ENCODE results near the gene DIS3L2.

The DIS3L2 gene, protein sequence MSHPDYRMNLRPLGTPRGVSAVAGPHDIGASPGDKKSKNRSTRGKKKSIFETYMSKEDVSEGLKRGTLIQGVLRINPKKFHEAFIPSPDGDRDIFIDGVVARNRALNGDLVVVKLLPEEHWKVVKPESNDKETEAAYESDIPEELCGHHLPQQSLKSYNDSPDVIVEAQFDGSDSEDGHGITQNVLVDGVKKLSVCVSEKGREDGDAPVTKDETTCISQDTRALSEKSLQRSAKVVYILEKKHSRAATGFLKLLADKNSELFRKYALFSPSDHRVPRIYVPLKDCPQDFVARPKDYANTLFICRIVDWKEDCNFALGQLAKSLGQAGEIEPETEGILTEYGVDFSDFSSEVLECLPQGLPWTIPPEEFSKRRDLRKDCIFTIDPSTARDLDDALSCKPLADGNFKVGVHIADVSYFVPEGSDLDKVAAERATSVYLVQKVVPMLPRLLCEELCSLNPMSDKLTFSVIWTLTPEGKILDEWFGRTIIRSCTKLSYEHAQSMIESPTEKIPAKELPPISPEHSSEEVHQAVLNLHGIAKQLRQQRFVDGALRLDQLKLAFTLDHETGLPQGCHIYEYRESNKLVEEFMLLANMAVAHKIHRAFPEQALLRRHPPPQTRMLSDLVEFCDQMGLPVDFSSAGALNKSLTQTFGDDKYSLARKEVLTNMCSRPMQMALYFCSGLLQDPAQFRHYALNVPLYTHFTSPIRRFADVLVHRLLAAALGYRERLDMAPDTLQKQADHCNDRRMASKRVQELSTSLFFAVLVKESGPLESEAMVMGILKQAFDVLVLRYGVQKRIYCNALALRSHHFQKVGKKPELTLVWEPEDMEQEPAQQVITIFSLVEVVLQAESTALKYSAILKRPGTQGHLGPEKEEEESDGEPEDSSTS

DNA sequence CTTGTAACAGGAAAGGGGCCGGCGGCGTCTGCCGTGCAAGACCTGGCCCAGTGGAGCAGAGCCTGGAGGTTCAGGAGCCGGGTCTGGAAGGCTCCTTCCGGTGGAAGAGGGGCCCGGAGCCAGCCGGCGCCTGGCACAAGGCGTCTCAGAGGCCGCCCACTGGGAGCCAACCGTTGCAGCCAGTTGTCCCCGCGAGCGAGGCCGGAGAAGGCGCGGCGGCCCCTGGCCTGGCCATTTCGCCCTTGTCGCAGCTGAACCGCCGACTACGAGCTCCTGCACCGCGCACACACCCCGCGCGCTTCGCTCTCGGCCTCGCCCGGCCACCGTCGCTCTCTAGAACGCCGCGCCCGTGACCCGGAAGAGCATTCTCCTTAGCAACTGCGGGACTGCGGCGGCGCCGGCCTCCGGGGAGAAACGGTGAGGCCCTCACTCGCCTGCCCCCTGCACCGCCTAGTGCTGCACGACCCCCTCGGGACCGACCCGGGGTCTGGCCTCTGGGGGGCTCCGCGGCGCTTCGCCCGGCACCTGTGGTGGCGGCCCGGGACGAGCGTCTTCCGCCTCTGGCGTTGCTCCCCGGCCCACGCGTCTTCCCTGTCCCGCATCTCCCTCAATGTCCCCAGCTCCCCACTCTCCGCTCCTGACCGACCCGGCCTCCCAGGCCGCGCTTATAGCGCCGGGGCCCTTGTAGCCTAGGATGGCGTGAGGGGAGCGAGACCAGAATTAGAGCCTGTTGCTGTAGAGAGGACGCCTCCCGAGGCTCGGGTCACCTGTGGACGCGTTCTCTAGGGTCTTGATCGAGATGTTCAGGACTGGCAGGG lies at the start of gene DIS3L2:
DIS3L2 (plus strand) TSS at position 365 of the 818 bp plus-strand sequence. CDS start 53,215 bp downstream, outside the sequence.
- FAIRE-seq, result no peak

DNA sequence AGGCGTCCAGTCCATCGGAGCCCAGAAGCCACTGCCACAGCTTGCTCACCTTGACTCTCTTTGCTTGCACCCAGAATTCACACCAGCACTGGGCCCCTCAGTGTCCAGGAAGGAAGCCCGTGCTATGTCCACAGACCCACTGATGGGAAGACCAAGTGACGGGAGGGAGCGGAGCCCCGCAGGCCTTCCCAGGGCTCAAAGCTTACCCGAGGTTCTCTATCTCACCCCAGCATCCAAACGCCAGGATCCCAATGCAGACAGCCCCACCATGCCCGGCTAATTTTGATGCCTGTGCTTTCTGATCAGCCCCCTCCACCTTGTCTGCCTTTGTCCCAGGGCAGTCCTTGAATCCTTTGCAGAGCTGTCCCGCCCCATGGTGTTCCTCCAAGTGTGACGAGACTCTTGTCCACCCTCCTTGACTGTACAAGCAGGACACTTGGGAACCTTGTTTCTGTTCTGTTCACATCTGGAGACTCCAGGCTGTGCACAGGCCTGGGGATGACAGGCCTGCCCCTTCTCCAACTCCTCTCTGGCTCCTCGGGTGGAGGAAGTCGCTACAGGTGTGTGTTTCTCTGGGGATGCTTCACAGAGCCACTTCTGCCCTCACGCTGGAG lies 47.3 kb upstream of the DIS3L2 start:
- no peak for FAIRE-seq

DNA sequence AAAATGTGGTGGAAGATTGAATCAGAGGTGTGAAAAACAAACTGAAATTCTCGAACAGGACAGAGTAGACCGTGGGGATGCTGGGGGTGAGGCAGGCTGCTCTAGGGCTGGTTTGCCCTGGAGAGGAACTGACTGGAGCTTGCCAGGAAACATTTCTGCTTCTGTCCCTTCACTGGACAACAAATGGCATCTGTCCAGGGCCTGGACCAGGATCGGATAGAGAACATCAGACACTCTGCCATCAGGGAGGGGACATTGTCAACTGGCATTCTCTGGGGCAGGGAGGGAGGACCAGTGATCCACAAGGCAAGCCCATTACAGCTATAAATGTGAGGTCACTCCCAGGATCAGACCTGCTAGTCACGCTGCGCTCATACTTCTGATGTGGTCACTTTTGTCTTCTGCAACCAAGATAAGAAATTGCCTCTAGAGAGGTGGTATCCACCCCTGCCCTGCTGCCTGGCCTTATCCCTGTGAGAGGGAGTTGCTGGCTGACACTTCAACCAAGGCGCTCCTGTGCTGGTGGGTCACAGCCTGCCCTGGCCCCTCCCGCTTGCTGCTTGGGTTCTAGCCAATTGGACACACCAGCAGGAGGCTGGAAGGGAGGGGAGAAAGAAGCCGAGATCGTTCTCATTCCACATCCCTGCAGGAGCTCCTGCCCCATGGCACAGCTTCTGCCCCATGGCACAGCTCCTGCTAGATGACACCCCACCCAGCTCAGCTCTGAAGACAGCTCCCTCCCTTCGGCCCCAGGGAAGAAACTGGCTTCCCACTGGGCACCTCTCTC lies 44.0 kb upstream of the DIS3L2 start:
- no peak for FAIRE-seq

DNA sequence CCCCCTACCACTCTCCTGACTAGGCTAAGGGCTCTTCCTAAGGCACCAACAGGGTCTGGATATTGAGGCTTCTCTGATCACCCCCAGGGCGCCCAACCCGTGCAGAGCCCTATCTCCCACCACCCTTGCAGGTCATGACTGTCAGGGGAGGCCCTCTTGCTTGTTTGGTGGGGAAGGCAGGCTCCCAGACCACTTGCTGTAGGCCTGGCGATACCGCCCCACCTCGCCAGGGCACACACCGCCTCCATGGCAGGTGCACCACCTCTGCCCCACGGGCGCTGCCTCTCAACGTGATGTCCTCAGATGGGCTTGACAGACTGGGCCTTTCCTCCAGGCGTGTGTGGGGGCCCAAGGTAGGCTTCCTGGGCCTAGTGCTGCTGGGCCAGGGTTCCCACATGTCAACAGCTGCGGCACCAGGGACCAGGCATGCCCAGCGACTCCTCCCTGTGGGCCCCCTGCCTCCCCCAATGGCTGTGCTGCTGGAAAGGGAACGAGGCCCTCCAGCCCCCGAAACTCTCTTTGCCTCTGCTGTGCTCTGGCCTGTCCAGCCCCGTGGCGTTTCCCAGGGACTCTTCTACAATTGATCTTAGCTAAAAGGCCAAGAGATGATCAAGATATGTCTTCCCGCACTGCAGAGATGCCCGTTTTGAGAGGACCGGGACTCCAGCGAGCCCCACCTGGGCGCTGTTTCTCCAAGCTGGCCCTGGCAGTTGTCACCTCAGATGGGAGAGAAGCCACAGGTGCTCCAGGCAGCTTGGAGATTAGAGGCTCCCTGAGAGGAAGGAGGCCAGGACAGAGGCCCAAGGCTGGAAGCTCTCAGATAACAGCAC lies 42.8 kb upstream of the DIS3L2 start:
- FAIRE-seq, result no peak

DNA sequence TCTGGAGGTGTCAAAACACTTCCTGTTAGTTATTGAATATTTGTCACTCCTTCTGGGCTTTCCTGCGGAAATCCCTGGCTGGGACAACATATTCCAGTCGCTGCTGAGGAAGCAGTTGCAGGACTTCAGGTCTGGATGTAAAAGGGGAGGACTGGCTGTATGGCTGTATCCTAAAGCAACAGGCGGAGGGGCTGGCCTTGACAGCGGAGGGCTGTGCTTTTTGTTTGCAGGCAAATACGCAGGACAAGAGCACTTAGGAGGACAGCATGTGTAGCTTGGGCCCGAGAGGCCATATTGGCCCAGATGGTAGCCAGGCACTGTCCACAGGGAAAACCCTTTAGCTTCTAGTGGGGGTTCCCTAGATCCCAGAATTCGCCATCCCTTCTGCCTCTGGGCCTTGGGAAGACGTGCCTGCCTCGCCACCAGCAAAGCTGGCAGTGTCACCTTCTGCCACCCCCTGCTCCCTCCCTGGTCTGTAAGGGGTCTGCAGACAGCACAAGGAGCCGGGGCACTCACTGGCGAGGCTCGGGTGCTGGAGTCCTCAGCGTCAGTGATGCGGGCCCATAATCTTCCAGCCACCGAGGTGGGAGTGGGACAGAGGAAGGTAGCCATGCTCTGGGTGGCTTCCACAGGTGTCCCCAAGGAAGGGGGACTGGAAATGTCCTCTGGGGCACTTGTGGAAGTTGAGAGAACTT lies 42.0 kb upstream of the DIS3L2 start:
- no peak for FAIRE-seq

DNA sequence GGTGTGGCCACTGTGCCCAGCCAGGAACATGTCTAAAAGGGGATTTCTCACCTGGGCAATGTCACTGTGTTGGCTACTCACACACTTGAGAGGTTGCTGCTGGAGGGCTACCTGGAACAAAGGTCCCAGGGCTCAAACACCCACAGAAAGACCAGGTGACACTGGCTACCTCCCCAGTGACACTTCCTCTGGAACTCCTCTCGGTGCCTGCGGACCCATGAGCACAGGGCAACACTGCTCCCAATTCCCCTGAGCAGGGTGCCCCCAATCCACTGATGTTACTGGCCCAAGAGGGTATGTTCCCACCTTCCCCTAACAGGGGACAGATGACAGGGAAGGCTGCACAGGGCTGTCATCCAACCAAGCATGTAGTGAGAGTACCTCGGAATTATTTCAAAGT lies 41.1 kb upstream of the DIS3L2 start:
- no peak for FAIRE-seq

DNA sequence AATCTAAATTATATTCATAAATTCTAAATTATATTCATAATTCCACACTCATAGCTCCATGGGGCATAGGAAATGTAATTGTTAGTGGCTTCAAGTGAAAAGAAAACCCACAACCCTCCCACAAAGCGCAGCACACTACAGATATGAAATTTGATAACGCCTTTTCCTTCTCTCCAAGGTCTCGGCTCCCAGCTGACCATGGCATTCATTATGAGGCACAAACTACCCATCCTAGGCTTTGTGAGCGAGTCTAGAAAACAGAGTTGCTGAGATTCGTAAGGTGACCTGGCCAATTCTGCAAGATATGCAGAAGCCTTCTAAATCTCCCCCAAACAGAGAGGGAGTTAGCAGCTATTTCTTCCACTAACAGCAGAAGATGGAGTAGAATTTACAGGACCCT lies 40.7 kb upstream of the DIS3L2 start:
- no peak for FAIRE-seq

DNA sequence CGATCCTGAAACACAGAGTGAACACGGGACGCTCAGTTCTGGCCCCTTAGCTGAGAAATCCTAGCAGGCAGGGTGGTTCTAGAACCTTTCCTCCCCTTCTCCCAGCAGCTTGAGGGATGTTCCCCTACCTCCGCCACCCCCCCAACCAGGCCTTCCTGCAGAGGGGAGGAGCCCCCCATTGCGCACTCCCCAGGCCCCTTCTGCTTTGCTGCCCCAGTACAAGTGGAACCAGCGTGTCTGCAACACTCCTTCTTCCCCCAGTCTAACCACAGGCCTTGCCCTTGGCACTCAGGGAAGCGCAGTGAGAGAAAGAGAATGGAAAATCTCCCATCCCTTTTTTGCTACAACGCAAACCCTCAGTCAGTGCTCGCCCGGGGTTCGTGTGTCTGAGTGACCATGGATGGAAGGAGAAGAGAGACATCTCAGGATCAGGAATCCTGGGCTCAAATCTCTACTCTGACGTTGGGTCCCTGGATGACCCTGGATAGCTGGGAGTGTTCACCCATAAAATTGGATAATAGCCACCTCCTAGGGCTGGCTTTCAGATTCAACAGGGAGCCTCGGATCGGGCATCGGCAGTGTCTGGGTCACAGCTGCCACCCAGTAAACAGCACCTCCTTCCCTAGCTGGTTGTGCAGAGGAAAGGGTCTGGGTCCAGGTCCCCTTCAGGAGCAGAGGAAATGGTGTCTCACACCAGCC lies 39.1 kb upstream of the DIS3L2 start:
- no peak for FAIRE-seq

DNA sequence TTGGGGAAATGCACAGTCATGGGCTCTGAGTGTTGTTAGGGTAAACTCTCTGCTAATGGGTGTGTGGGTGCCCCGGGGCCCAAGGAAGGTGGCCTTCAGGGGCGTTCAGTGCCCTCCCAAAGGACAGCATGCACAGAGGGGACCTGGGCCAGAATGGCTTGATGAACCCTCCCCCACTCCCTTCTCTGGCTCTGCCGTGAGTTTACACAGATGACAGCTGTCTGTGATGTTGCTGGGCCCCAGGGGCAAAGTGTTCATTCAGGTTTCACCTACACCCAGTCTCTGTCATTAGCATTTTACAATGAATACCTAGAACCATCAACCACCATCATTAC lies 38.5 kb upstream of the DIS3L2 start:
- no peak for FAIRE-seq

DNA sequence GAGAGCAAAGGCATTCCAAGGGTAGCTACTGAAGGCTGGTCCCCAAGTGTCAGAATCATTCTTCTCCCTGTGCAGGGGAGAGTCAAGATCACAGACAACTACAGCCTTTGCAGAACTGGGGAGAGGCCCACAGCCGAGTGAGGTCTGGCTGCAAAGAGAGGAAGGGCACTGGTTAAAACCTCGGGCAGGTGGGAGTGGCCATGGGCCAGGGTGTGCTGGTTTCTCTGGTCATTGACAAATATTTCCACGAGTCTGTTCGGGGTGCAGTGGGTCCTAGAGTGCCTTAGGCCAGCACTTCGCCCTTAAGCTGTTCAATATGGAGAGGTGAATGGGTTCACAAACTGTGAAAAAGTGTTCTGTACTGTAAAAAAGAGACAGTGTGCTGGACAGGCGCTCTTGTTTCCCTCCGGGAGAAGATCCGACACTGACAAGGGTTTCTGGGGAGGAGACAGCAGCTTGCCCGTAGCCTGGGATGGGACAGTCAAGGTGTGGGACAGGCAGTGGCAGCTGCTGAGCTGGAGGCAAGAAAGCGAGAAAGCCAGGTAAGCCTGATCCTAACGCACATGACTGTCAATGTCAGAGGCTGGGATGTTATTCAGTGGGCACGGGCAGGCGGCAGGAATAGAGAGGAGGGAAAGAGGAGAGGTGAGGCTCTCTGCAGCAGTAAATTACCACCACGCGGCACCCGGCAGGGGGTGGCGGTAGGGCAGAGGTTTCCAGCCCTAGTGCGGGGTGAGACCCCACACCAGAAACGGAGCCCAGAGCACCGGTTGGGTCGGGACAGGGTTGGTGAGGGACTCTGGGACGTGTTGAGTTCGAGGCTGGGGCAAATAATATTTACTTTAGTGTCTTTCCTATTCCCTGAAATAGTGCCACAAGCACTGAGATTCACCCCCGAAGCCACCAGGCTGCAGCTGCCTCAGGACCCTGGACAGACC lies 37.3 kb upstream of the DIS3L2 start:
- no peak for FAIRE-seq

DNA sequence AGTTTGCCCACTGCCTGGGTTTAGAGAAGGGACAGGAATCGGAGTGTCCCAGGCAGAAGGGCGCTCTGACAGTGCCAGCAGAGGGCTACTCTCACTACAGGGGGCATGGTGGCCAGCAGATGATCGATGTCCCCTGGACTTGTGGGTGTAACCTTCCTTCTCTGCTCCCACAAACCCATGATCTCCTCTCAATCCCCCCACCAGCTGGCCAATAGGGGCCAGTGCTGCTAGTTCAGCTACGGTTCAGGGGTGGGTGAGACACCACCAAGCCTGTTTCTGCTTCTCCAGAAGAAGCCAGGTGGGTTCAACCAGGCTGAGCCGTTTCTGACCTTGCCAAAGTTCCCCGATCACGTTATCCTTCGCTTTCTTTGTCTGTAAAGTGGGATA lies 36.6 kb upstream of the DIS3L2 start:
- FAIRE-seq, result no peak

DNA sequence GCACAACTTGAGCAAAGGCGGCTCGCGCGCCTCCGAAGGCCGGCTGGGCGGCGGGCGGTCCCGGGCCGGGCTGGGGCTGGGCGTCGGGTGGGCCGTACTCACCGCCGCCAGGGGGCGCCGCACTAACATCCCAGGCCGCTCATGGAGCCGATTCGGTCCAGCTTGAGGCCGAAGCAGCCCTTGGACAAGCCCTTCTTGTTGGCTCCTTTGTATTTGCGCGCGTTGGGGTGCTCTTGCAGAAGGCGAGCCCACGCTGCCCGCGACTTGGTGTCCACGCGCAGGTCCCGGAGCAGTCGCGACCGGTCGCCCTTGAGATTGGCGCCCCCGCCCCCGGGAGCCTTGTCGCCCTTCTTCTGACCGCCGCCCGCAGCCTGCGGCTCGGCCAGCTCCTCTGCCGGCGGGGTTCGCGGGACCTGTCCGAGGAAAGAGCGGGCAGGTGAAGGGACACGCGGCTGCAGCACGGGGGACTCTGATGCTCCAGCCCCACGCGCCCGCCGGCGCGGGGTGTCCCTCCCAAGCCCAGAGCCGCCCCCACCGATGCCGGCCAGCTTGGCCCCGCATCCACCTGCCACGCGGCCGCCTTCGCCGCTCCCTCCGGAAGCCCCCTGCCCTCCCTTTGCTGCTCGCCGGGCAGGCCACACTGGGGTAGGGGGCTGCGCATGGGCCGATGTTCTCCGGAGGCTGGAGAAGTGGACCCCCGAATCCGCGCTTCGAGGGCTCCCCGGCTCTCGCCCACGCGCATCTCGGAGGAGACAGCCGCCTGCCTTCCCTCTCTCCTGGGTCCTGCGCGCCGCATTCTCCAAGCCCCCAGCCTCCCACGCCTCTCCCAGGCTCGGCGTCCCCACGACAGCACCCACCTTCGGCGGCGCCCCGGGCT lies 36.0 kb upstream of the DIS3L2 start:
- no peak for FAIRE-seq

DNA sequence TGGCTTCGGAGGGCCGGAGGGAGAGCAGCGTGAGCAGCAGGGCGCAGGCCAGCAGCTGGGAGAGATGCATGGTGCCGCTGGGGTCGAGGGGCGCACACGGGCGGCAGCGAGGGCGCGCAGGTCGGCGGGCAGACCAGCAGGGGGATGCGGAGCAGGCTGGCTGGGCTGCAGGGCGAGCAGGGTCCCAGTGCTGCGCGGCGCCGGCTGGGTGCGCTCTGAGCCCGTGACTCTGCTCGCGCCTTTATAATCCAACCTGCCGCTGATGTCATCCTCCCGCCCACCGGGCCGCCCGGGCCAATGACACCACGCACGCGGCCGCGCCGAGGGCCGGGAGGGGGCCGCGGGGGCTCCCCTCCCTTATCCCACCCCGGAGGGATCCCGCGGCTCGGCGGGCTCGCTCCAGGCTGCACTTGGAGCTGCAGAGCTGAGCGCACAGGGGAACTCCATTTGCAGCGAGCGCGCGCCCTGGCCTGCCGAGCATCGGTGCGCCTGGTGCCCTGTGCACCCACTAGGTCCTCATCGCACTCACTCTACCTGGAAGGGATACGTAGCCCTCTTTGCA lies 35.3 kb upstream of the DIS3L2 start, which contains the start of gene NPPC:
NPPC (minus strand) TSS at position 217 of the 562 bp plus-strand sequence; CDS start at position 70, 147 bp downstream.
- no peak for FAIRE-seq

DNA sequence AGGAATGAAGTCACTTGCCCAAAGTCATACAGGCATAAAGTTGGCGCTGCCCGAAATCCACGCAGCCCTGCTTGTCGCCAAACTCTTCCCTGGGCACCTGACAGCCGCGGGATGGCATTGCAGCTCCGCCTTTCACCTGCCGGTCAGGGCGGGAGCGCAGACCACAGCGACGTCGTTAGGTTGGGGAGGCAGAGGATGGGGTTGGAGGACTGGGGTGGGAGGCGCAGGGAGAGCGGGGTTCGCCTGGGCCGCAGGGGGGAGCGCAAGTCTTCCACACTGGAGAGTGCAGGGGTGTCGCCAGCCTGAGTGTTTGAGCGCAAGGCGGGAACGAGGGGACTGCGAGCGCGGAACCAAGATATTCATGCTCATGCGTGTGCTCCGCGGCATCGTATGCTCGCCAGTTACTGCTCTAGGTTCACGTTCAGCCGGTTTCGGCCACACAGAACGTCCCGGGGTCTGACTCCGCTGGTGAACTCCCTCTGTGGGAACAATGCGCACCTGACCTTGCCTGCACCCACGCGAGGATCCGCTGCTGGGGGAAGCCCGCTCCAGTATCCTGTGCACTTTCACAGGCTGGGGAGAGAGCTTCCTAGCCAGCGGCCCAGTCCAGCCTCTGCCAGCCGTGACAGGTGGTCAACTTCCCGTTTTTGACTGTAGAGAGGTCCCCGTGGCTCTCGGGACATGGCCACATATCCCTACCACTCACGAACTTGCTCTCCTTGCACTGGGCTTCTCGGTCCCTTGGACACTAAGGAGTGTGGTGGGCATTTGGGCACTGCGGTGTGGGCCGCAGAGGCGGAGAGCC lies 34.5 kb upstream of the DIS3L2 start:
- FAIRE-seq, result no peak

DNA sequence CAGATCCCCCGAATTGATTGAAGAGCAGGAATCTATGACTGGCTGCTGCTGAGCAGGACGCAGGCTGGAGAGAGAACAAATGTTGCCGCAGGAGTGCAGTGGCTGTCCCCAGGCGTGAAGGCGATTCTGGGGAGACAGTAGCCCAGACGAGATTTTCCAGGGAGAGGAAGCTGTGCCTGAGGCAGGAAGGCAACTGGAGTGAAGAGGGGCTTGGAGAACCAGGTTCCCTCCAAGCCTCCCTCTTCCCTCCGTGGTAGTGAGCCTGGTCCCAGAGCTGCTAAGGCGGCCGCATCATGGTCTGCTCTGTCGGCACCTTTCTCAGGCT lies 34.0 kb upstream of the DIS3L2 start:
- no peak for FAIRE-seq

DNA sequence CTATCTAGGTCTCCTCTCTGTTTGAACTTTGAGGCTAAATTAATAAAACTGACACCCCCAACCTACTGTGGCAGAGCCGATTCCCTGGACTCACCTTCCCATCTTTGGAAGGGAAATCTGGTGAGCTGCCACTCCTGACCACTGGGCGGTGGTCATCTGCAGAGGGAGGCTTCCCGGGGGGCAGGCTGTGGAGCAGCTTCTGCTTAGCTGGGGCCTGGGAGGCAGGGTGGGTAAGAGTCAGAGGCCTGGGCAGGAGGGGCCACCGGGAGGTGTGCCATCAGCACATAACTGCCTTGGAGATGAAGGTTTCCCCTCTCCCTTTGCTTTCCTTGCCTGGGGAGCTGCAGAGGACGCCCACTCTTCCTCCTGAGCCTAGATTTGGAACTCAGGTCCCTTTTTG lies 33.0 kb upstream of the DIS3L2 start:
- FAIRE-seq, result no peak
